Endodermal cell (in vitro differentiated cells): ENCODE results near the gene GRID1. TPM values are rescaled to one million over a fixed set of nuclear protein-coding genes. Genes with fewer than 3 reads are reported as not detected.

Source experiments
- DNase-seq: peaks from one replicate; pipeline ENCODE4 v3.0.0-alpha.2; 2017
- H3K27ac ChIP-seq: 2 replicates; pipeline ENCODE4 v1.5.1; 2013; ENCODE audit warnings: mild to moderate bottlenecking, low read depth, low read length, moderate library complexity
- H3K27me3 ChIP-seq: 2 replicates; pipeline ENCODE4 v1.6.1; 2013; ENCODE audit warnings: mild to moderate bottlenecking, low read length, moderate library complexity; ENCODE audit not compliant: insufficient read depth, control insufficient read depth, poor library complexity, severe bottlenecking
- H3K36me3 ChIP-seq: 2 replicates; pipeline ENCODE4 v1.7.0; 2013; ENCODE audit warnings: mild to moderate bottlenecking, low read length, moderate library complexity; ENCODE audit not compliant: control insufficient read depth, insufficient read depth
- H3K4me1 ChIP-seq: one replicate; pipeline ENCODE4 v1.7.0; 2013; ENCODE audit warnings: low read length; ENCODE audit not compliant: control insufficient read depth, insufficient read depth
- H3K4me3 ChIP-seq: 2 replicates; pipeline ENCODE4 v1.5.1; 2013; ENCODE audit warnings: mild to moderate bottlenecking, low read length, moderate library complexity
- H3K9ac ChIP-seq: 2 replicates; pipeline ENCODE4 v1.6.1; 2013; ENCODE audit warnings: mild to moderate bottlenecking, low read length, moderate library complexity; ENCODE audit not compliant: poor library complexity, severe bottlenecking; ENCODE audit errors: extremely low read depth
- H3K9me3 ChIP-seq: 2 replicates; pipeline ENCODE4 v1.6.1; 2013; ENCODE audit warnings: mild to moderate bottlenecking, low read length, moderate library complexity; ENCODE audit not compliant: control insufficient read depth
- H3K27ac Mint-ChIP-seq: 2 replicates; pipeline ENCODE4 v1.8.0; 2020; ENCODE audit warnings: mixed read lengths
- H3K27me3 Mint-ChIP-seq: 2 replicates; pipeline ENCODE4 v1.8.0; 2021; ENCODE audit warnings: mild to moderate bottlenecking, mixed read lengths; ENCODE audit not compliant: insufficient read depth
- H3K36me3 Mint-ChIP-seq: 2 replicates; pipeline ENCODE4 v1.8.0; 2020; ENCODE audit warnings: low read depth, mixed read lengths
- H3K4me1 Mint-ChIP-seq: 2 replicates; pipeline ENCODE4 v1.8.0; 2020; ENCODE audit warnings: mixed read lengths
- H3K4me3 Mint-ChIP-seq: 2 replicates; pipeline ENCODE4 v1.8.0; 2020; ENCODE audit warnings: mild to moderate bottlenecking, moderate library complexity, mixed read lengths
- H3K9me3 Mint-ChIP-seq: 2 replicates; pipeline ENCODE4 v1.8.0; 2020; ENCODE audit warnings: mild to moderate bottlenecking, mixed read lengths
- WGBS, 2 experiments: methylation state at CpG; one replicate each; pipeline versions ENCODE4 v1.1.5 to v1.1.7; 2013; ENCODE audit warnings: missing lambda C conversion rate in 2 of 2, mixed read lengths in 1 of 2; ENCODE audit not compliant: insufficient coverage in 1 of 2, insufficient read length in 1 of 2; 5-methylcytosine and 5-hydroxymethylcytosine counted together
- total RNA-seq, 2 donors: library from RNA; stranded (reverse); fragmentation: NEBNext Ultra II Directional in 1 of 2; extraction: Animal tissue kit (Norgen Biotek cat#: 25700) in 1 of 2; gene quantifications; 2 replicates in 1 of 2; 3 replicates in 1 of 2; pipeline ENCODE4 v1.2.1, GENCODE V29; 2021
- TF ChIP-seq, protein P1 (sequence below): fragments of 200-600 bp; sonication (generic); conservative IDR thresholded peaks from 2 replicates; pipeline ENCODE4 v1.5.0; 2021; ENCODE audit warnings: antibody characterized with exemption, mild to moderate bottlenecking

GRID1 gene
- total RNA-seq, 2 donors from 2014 or later: 0.13 to 0.53 TPM

DNA sequence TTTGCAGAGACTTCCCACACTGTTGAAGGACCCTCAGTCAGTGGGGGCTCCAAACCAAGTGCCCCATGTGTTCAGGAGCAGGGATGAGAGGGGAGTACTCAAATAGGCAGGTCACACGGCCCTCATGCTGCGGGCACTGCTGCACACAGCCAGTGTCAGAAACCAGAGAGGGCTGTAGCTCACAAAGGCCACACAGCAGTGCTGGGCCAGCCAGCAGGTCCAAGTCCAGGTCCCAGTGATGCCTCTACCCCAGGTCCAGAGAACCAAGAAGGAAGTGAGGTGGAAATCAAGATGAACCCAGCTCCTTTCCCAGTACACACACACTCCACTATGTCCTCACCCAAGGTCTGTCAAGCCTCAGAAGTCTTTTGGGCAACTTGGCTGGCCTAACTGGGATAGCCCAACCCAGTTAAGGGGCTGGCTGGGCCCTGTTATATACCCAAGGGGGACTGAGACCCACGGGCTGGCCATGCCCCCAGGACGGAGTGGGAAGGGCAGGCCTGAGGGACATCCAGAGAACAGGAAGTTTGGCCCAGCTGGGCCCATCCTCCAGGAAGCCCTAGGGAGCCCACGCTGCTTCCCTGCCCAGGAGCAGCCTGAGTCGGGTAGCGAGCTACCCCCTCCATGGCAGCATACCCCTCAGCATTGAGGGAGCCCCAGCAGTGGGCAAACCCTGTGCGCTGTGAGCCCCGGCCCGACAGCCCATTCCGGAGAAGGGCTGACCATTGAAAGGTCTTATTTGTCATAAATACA lies 24.3 kb downstream of the GRID1 start:
- Histone ChIP-seq H3K27me3 (no peaks in the 10 kb centered on the region), H3K9me3 (no peaks in the 10 kb centered on the region), H3K27ac (no peak overlapping the region), H3K9ac (no peak overlapping the region), H3K4me3 (no peak overlapping the region), H3K4me1 (no peaks in the 10 kb centered on the region), H3K36me3 (no peaks in the 10 kb centered on the region)
- Mint-ChIP-seq H3K27me3 (no peaks in the 10 kb centered on the region), H3K4me1 (peaks cover 27% of the 10 kb centered on the region), H3K36me3 (no peaks in the 10 kb centered on the region), H3K4me3 (no peak overlapping the region), H3K27ac (no peak overlapping the region), H3K9me3 (peaks cover 4% of the 10 kb centered on the region)
- TF ChIP-seq, protein P1, sequence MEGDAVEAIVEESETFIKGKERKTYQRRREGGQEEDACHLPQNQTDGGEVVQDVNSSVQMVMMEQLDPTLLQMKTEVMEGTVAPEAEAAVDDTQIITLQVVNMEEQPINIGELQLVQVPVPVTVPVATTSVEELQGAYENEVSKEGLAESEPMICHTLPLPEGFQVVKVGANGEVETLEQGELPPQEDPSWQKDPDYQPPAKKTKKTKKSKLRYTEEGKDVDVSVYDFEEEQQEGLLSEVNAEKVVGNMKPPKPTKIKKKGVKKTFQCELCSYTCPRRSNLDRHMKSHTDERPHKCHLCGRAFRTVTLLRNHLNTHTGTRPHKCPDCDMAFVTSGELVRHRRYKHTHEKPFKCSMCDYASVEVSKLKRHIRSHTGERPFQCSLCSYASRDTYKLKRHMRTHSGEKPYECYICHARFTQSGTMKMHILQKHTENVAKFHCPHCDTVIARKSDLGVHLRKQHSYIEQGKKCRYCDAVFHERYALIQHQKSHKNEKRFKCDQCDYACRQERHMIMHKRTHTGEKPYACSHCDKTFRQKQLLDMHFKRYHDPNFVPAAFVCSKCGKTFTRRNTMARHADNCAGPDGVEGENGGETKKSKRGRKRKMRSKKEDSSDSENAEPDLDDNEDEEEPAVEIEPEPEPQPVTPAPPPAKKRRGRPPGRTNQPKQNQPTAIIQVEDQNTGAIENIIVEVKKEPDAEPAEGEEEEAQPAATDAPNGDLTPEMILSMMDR: no peak
- no peak for DNase-seq
- 89% methylated on average over 6 to 11 of the region's 11 CpGs for WGBS, 2 experiments

DNA sequence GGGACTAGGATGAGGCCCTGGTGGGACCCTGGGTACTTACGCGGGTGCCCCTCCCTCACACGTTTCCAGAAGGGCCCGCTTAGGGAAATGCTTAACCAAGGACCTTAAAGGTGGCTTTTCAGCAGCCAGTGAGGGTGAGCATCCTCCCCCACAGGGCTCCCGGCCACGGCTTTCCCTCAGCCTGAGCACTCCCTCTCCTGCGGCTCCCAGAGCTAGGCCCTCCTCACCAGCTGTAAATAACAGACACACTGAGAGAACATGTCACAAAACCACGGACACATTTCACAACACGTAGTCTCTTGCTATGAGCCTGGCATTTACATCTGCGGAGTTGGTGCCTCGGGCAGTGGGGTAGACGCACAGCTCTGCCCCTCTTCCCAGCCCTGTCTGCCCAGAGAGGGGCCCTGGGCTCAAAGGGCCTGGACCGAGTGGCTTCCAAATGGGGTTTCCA lies 25.2 kb downstream of the GRID1 start:
- DNase-seq: no peak
- Mint-ChIP-seq H3K27me3 (no peaks in the 10 kb centered on the region), H3K36me3 (no peaks in the 10 kb centered on the region), H3K4me3 (no peak overlapping the region), H3K4me1 (peaks cover 22% of the 10 kb centered on the region), H3K27ac (no peak overlapping the region), H3K9me3 (peaks cover 4% of the 10 kb centered on the region)
- Histone ChIP-seq H3K9me3 (no peaks in the 10 kb centered on the region), H3K27me3 (no peaks in the 10 kb centered on the region), H3K9ac (no peak overlapping the region), H3K4me1 (no peaks in the 10 kb centered on the region), H3K4me3 (no peak overlapping the region), H3K36me3 (no peaks in the 10 kb centered on the region), H3K27ac (no peak overlapping the region)
- WGBS, 2 experiments: 70 to 71% methylated on average over 8 to 13 of the region's 13 CpGs
- TF ChIP-seq, protein P1: no peak

DNA sequence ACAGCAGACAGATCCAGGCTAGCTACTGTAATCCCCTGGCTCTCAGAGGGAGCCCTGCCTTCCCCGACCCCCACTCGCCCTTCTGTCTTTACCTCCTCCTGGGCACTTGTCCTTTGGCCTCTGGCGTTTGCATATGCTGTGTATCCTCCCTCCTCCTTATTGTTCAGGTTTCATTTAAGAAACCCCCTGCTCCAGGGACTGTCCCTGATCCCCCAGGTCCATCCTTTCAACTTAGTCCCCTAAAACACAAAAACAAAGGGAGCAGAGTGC lies 25.7 kb downstream of the GRID1 start:
- Histone ChIP-seq H3K9ac (no peak overlapping the region), H3K4me1 (no peaks in the 10 kb centered on the region), H3K4me3 (no peak overlapping the region), H3K27ac (no peak overlapping the region), H3K27me3 (no peaks in the 10 kb centered on the region), H3K36me3 (no peaks in the 10 kb centered on the region), H3K9me3 (no peaks in the 10 kb centered on the region)
- peaks cover 4% of the 10 kb centered on the region for H3K9me3 Mint-ChIP-seq
- H3K27me3 Mint-ChIP-seq: no peaks in the 10 kb centered on the region
- TF ChIP-seq, protein P1: no peak
- H3K27ac Mint-ChIP-seq: no peak overlapping the region
- no peaks in the 10 kb centered on the region for H3K36me3 Mint-ChIP-seq
- 39 to 56% methylated on average over 3 of the region's 3 CpGs for WGBS, 2 experiments
- no peak for DNase-seq
- H3K4me3 Mint-ChIP-seq: no peak overlapping the region
- H3K4me1 Mint-ChIP-seq: peaks cover 18% of the 10 kb centered on the region
